ENCODE measurements around the gene PTPRU.
A peak's percentile ranks its signal among the peaks of the same experiment; 100 is the strongest.

Gene PTPRU

GRCh38 chr1:29331729-29332128 lies 95.4 kb downstream of the PTPRU start:
- no peak for DNase-seq (ENCODE audit: low read depth)

GRCh38 chr1:29332204-29332603 lies 95.9 kb downstream of the PTPRU start:
- no peak overlapping the region for H3K9ac ChIP-seq (ENCODE audit: low read length)
- H3K9me3 ChIP-seq (ENCODE audit: control insufficient read depth, low read length), result no peaks in the 10 kb centered on the region
- no peaks in the 10 kb centered on the region for H3K4me1 ChIP-seq (ENCODE audit: control insufficient read depth, insufficient read depth, low read length)
- H3K4me3 ChIP-seq (ENCODE audit: low read length), result no peak overlapping the region
- peak; percentile 37 for DNase-seq (ENCODE audit: low read depth)
- peaks cover 4% of the 10 kb centered on the region for H3K36me3 ChIP-seq (ENCODE audit: control insufficient read depth, insufficient read depth, low read length, severe bottlenecking)
- H3K27me3 ChIP-seq (replicated peaks; ENCODE audit: control insufficient read depth, insufficient read depth, low read length), result no peaks in the 10 kb centered on the region

More at GRCh38 chr1:29331729-29332128, 95.4 kb downstream of the PTPRU start:
- no peaks in the 10 kb centered on the region for H3K4me1 ChIP-seq (ENCODE audit: control insufficient read depth, insufficient read depth, low read length)
- H3K9ac ChIP-seq (ENCODE audit: low read length), result no peak overlapping the region
- H3K4me3 ChIP-seq (ENCODE audit: low read length), result no peak overlapping the region
- H3K27me3 ChIP-seq (replicated peaks; ENCODE audit: control insufficient read depth, insufficient read depth, low read length), result no peaks in the 10 kb centered on the region
- H3K36me3 ChIP-seq (ENCODE audit: control insufficient read depth, insufficient read depth, low read length, severe bottlenecking), result peaks cover 4% of the 10 kb centered on the region
- no peaks in the 10 kb centered on the region for H3K9me3 ChIP-seq (ENCODE audit: control insufficient read depth, low read length)

GRCh38 chr1:29333008-29333407 lies 96.7 kb downstream of the PTPRU start:
- no peaks in the 10 kb centered on the region for H3K9me3 ChIP-seq (ENCODE audit: control insufficient read depth, low read length)
- no peaks in the 10 kb centered on the region for H3K27me3 ChIP-seq (replicated peaks; ENCODE audit: control insufficient read depth, insufficient read depth, low read length)
- H3K36me3 ChIP-seq (ENCODE audit: control insufficient read depth, insufficient read depth, low read length, severe bottlenecking), result peaks cover 2% of the 10 kb centered on the region
- H3K9ac ChIP-seq (ENCODE audit: low read length), result no peak overlapping the region
- no peak for DNase-seq (ENCODE audit: low read depth)
- no peaks in the 10 kb centered on the region for H3K4me1 ChIP-seq (ENCODE audit: control insufficient read depth, insufficient read depth, low read length)
- no peak overlapping the region for H3K4me3 ChIP-seq (ENCODE audit: low read length)

- Histone ChIP-seq H3K27me3 (replicated peaks; ENCODE audit: control insufficient read depth, insufficient read depth, low read length) (no peaks in the 10 kb centered on the region), H3K36me3 (ENCODE audit: control insufficient read depth, insufficient read depth, low read length, severe bottlenecking) (no peaks in the 10 kb centered on the region), H3K4me3 (ENCODE audit: low read length) (no peak overlapping the region), H3K9me3 (ENCODE audit: control insufficient read depth, low read length) (no peaks in the 10 kb centered on the region), H3K4me1 (ENCODE audit: control insufficient read depth, insufficient read depth, low read length) (no peaks in the 10 kb centered on the region), H3K9ac (ENCODE audit: low read length) (no peak overlapping the region)
- DNase-seq (ENCODE audit: low read depth), result no peak
Observed at GRCh38 chr1:29335573-29335972, 99.3 kb downstream of the PTPRU start.

- H3K4me3 ChIP-seq (ENCODE audit: low read length), result no peak overlapping the region
- no peak overlapping the region for H3K9ac ChIP-seq (ENCODE audit: low read length)
- peak; percentile 15 for DNase-seq (ENCODE audit: low read depth)
Observed at GRCh38 chr1:29338908-29339575, 102.7 kb downstream of the PTPRU start.

GRCh38 chr1:29341936-29342335 lies 105.6 kb downstream of the PTPRU start:
- Histone ChIP-seq H3K27me3 (replicated peaks; ENCODE audit: control insufficient read depth, insufficient read depth, low read length) (peaks cover 28% of the 10 kb centered on the region), H3K4me3 (ENCODE audit: low read length) (no peak overlapping the region), H3K36me3 (ENCODE audit: control insufficient read depth, insufficient read depth, low read length, severe bottlenecking) (no peaks in the 10 kb centered on the region), H3K4me1 (ENCODE audit: control insufficient read depth, insufficient read depth, low read length) (no peaks in the 10 kb centered on the region), H3K9me3 (ENCODE audit: control insufficient read depth, low read length) (no peaks in the 10 kb centered on the region), H3K9ac (ENCODE audit: low read length) (no peak overlapping the region)
- DNase-seq (ENCODE audit: low read depth), result peak; percentile 9

More at GRCh38 chr1:29338908-29339575, 102.7 kb downstream of the PTPRU start:
- H3K4me1 ChIP-seq (ENCODE audit: control insufficient read depth, insufficient read depth, low read length), result no peaks in the 10 kb centered on the region
- no peaks in the 10 kb centered on the region for H3K36me3 ChIP-seq (ENCODE audit: control insufficient read depth, insufficient read depth, low read length, severe bottlenecking)
- peaks cover 10% of the 10 kb centered on the region for H3K27me3 ChIP-seq (replicated peaks; ENCODE audit: control insufficient read depth, insufficient read depth, low read length)
- no peaks in the 10 kb centered on the region for H3K9me3 ChIP-seq (ENCODE audit: control insufficient read depth, low read length)

GRCh38 chr1:29342351-29342750 lies 106.0 kb downstream of the PTPRU start:
- Histone ChIP-seq H3K4me1 (ENCODE audit: control insufficient read depth, insufficient read depth, low read length) (no peaks in the 10 kb centered on the region), H3K4me3 (ENCODE audit: low read length) (no peak overlapping the region), H3K27me3 (replicated peaks; ENCODE audit: control insufficient read depth, insufficient read depth, low read length) (peaks cover 28% of the 10 kb centered on the region), H3K9me3 (ENCODE audit: control insufficient read depth, low read length) (no peaks in the 10 kb centered on the region), H3K9ac (ENCODE audit: low read length) (no peak overlapping the region), H3K36me3 (ENCODE audit: control insufficient read depth, insufficient read depth, low read length, severe bottlenecking) (no peaks in the 10 kb centered on the region)
- DNase-seq (ENCODE audit: low read depth), result no peak

- Histone ChIP-seq H3K9ac (ENCODE audit: low read length) (no peak overlapping the region), H3K4me3 (ENCODE audit: low read length) (no peak overlapping the region), H3K27me3 (replicated peaks; ENCODE audit: control insufficient read depth, insufficient read depth, low read length) (peaks cover 28% of the 10 kb centered on the region), H3K4me1 (ENCODE audit: control insufficient read depth, insufficient read depth, low read length) (no peaks in the 10 kb centered on the region), H3K9me3 (ENCODE audit: control insufficient read depth, low read length) (no peaks in the 10 kb centered on the region), H3K36me3 (ENCODE audit: control insufficient read depth, insufficient read depth, low read length, severe bottlenecking) (no peaks in the 10 kb centered on the region)
- DNase-seq (ENCODE audit: low read depth), result no peak
Observed at GRCh38 chr1:29342983-29343382, 106.7 kb downstream of the PTPRU start.

- Histone ChIP-seq H3K4me3 (ENCODE audit: low read length) (no peak overlapping the region), H3K9me3 (ENCODE audit: control insufficient read depth, low read length) (no peaks in the 10 kb centered on the region), H3K4me1 (ENCODE audit: control insufficient read depth, insufficient read depth, low read length) (no peaks in the 10 kb centered on the region), H3K27me3 (replicated peaks; ENCODE audit: control insufficient read depth, insufficient read depth, low read length) (peaks cover 28% of the 10 kb centered on the region), H3K9ac (ENCODE audit: low read length) (no peak overlapping the region), H3K36me3 (ENCODE audit: control insufficient read depth, insufficient read depth, low read length, severe bottlenecking) (no peaks in the 10 kb centered on the region)
- no peak for DNase-seq (ENCODE audit: low read depth)
Observed at GRCh38 chr1:29343476-29343875, 107.2 kb downstream of the PTPRU start.

GRCh38 chr1:29343908-29344307 lies 107.6 kb downstream of the PTPRU start:
- DNase-seq (ENCODE audit: low read depth), result no peak
- Histone ChIP-seq H3K4me1 (ENCODE audit: control insufficient read depth, insufficient read depth, low read length) (no peaks in the 10 kb centered on the region), H3K4me3 (ENCODE audit: low read length) (no peak overlapping the region), H3K9ac (ENCODE audit: low read length) (no peak overlapping the region), H3K27me3 (replicated peaks; ENCODE audit: control insufficient read depth, insufficient read depth, low read length) (peaks cover 28% of the 10 kb centered on the region), H3K9me3 (ENCODE audit: control insufficient read depth, low read length) (no peaks in the 10 kb centered on the region), H3K36me3 (ENCODE audit: control insufficient read depth, insufficient read depth, low read length, severe bottlenecking) (no peaks in the 10 kb centered on the region)

- Histone ChIP-seq H3K4me1 (ENCODE audit: control insufficient read depth, insufficient read depth, low read length) (no peaks in the 10 kb centered on the region), H3K9ac (ENCODE audit: low read length) (no peak overlapping the region), H3K4me3 (ENCODE audit: low read length) (no peak overlapping the region), H3K27me3 (replicated peaks; ENCODE audit: control insufficient read depth, insufficient read depth, low read length) (peaks cover 32% of the 10 kb centered on the region), H3K9me3 (ENCODE audit: control insufficient read depth, low read length) (no peaks in the 10 kb centered on the region), H3K36me3 (ENCODE audit: control insufficient read depth, insufficient read depth, low read length, severe bottlenecking) (no peaks in the 10 kb centered on the region)
- no peak for DNase-seq (ENCODE audit: low read depth)
Observed at GRCh38 chr1:29344336-29344735, 108.0 kb downstream of the PTPRU start.

GRCh38 chr1:29346576-29346975 lies 110.3 kb downstream of the PTPRU start:
- Histone ChIP-seq H3K4me3 (ENCODE audit: low read length) (no peak overlapping the region), H3K9me3 (ENCODE audit: control insufficient read depth, low read length) (no peaks in the 10 kb centered on the region), H3K36me3 (ENCODE audit: control insufficient read depth, insufficient read depth, low read length, severe bottlenecking) (no peaks in the 10 kb centered on the region), H3K27me3 (replicated peaks; ENCODE audit: control insufficient read depth, insufficient read depth, low read length) (peaks cover 50% of the 10 kb centered on the region), H3K9ac (ENCODE audit: low read length) (no peak overlapping the region), H3K4me1 (ENCODE audit: control insufficient read depth, insufficient read depth, low read length) (no peaks in the 10 kb centered on the region)
- DNase-seq (ENCODE audit: low read depth), result no peak

Data from adipocyte (in vitro differentiated cells).